HepG2 (cell line): ENCODE results near the gene CES5A. TPM values are rescaled to one million over a fixed set of nuclear protein-coding genes. Genes with fewer than 3 reads are reported as not detected.

Experiments
- ARID4A ChIP-seq: sonication (generic); formaldehyde crosslinking; IDR thresholded peaks from 2 replicates; pipeline ENCODE4 v1.5.0; 2020; ENCODE audit warnings: mild to moderate bottlenecking, missing genetic modification reagents, borderline replicate concordance
- CCAR2 ChIP-seq: fragments of 200-400 bp; formaldehyde crosslinking; optimal IDR thresholded peaks from 2 replicates; pipeline ENCODE3; 2018; ENCODE audit warnings: low read depth, mild to moderate bottlenecking, low read length, moderate library complexity
- DMAP1 ChIP-seq: IDR thresholded peaks from 2 replicates; pipeline ENCODE4 v1.6.1; 2016
- EHMT2 ChIP-seq: fragments of 200-600 bp; sonication (generic); IDR thresholded peaks from 2 replicates; pipeline ENCODE4 v1.7.0; 2017; ENCODE audit warnings: antibody characterized with exemption, low read depth, low read length, borderline replicate concordance
- ETV5 ChIP-seq: IDR thresholded peaks from 2 replicates; pipeline ENCODE4 v1.6.1; 2018; ENCODE audit warnings: missing biosample characterization, missing genetic modification reagents, inconsistent platforms, borderline replicate concordance
- FOXK1 ChIP-seq: sonication (generic); formaldehyde crosslinking; IDR thresholded peaks from 2 replicates; pipeline ENCODE4 v1.4.0; 2020; ENCODE audit warnings: low read depth, missing genetic modification reagents, borderline replicate concordance
- LRRFIP1 ChIP-seq: sonication (generic); formaldehyde crosslinking; conservative IDR thresholded peaks from 2 replicates; pipeline ENCODE4 v1.4.0; 2020; ENCODE audit warnings: missing genetic modification reagents
- MIER3 ChIP-seq: IDR thresholded peaks from 2 replicates; pipeline ENCODE4 v1.6.1; 2016; ENCODE audit warnings: missing compliant biosample characterization, borderline replicate concordance
- PHF5A ChIP-seq: IDR thresholded peaks from one replicate; pipeline ENCODE4 v1.6.1; 2018; ENCODE audit warnings: low read depth, missing genetic modification reagents; ENCODE audit not compliant: unreplicated experiment
- POLR2A ChIP-seq, 2 experiments: IDR thresholded peaks; 2 replicates each; pipeline ENCODE4 v1.6.1; 2011; ENCODE audit warnings: low read depth in 2 of 2, low read length in 2 of 2, mild to moderate bottlenecking in 1 of 2, moderate library complexity in 1 of 2; ENCODE audit not compliant: insufficient read depth in 1 of 2
- PPARG ChIP-seq: conservative IDR thresholded peaks from 2 replicates; pipeline ENCODE4 v1.6.1; 2016; ENCODE audit warnings: missing biosample characterization, missing genetic modification reagents
- RCOR2 ChIP-seq: IDR thresholded peaks from 2 replicates; pipeline ENCODE4 v1.6.1; 2016; ENCODE audit warnings: missing biosample characterization, missing genetic modification reagents
- SAP130 ChIP-seq: IDR thresholded peaks from 2 replicates; pipeline ENCODE4 v1.6.1; 2016; ENCODE audit warnings: low read depth
- TERF1 ChIP-seq: sonication (generic); formaldehyde crosslinking; IDR thresholded peaks from 2 replicates; pipeline ENCODE4 v1.8.0; 2022; ENCODE audit warnings: mild to moderate bottlenecking, missing genetic modification reagents, moderate library complexity
- ZFP90 ChIP-seq: sonication (generic); formaldehyde crosslinking; IDR thresholded peaks from 2 replicates; pipeline ENCODE4 v1.8.0; 2022; ENCODE audit warnings: missing genetic modification reagents, mild to moderate bottlenecking, inconsistent platforms, borderline replicate concordance
- ZNF501 ChIP-seq: sonication (generic); formaldehyde crosslinking; IDR thresholded peaks from 2 replicates; pipeline ENCODE4 v1.5.1; 2020; ENCODE audit warnings: mild to moderate bottlenecking, moderate library complexity, missing genetic modification reagents
- ZNF607 ChIP-seq: sonication (generic); formaldehyde crosslinking; IDR thresholded peaks from 2 replicates; pipeline ENCODE4 v1.5.1; 2020; ENCODE audit warnings: missing genetic modification reagents, mild to moderate bottlenecking, borderline replicate concordance
- ZNF737 ChIP-seq: sonication (generic); formaldehyde crosslinking; IDR thresholded peaks from 2 replicates; pipeline ENCODE4 v1.5.0; 2020; ENCODE audit warnings: missing genetic modification reagents, mild to moderate bottlenecking, borderline replicate concordance
- polyA plus RNA-seq, 8 experiments: library from polyadenylated mRNA; depleted of rRNA in 3 of 8; stranded (reverse) in 7 of 8; unstranded in 1 of 8; fragments of >200 nt; fragmentation: Illumina TruSeq in 4 of 8; extraction: Trizol in 4 of 8; gene quantifications; 2 replicates each; pipeline versions ENCODE4 v1.2.1 to v1.2.3, GENCODE V29; 2011 to 2016; ENCODE audit warnings: low read depth in 4 of 8, missing spikeins in 1 of 8, mixed read lengths in 1 of 8; ENCODE audit not compliant: insufficient read depth in 1 of 8
- total RNA-seq, 5 experiments: library from RNA; depleted of rRNA; stranded (reverse); fragments of >200 nt; fragmentation: Illumina TruSeq; extraction: Trizol; gene quantifications; 2 replicates each; pipeline ENCODE4 v1.2.3, GENCODE V29; 2016; ENCODE audit warnings: low read depth in 1 of 5
- TF ChIP-seq, protein P1 (sequence below): sonication (generic); formaldehyde crosslinking; IDR thresholded peaks from 2 replicates; pipeline ENCODE4 v1.8.0; 2022; ENCODE audit warnings: mild to moderate bottlenecking, missing genetic modification reagents, borderline replicate concordance

The CES5A gene
- total and polyA plus RNA-seq, 2 of the 13 experiments (the other 11 are each of a cell fraction or from before 2014, with no cell fraction given), result not detected

DNA sequence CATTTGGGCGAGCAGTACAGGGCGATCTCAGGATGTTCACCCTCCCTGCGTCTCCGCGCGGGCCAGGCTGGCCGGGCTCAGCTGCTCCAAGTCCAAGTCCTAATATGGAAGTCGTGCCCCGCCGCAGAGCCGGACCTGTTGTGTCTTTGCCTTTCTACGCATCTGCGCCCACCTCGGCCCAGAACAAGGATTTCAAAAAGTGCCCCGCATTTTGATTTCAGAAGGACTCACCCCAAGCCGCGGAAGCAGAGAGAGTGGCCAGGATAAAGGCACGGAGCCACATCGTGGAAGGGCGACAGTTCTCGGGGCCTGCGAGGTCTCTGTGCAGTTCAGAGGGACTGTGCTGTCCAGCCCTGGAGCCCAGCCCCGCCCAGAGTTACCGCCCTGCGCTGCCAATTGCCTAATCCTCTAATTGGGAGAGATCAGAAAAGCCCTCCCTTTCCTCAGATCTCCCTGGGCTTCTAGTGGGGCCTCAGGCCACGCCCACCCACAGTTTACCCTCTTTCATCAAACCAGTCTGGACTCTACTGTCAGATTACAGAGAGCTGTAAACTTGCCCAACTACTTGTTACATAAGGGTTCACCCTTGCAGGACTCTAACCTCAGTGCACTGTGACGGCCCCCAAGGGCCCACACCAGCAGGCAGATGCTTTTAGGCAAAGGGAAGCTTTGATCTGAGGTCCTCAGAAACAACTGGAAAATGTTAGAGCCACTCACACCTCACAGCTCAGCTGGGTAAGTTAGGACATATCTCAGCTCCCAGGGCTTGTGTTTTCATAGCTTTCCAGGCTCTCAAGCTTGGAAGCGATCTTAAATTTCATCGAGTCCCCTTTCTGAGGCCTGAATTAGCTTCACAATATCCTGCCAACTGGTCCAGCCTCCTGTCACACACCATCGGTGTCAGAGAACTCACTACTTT lies 42.1 kb downstream of the CES5A start, which contains the start of gene CES1 (continued):
- TF ChIP-seq POLR2A (IDR thresholded peaks at IDR 0.05; ENCODE audit: insufficient read depth in 1 of 2, low read depth in 2 of 2, low read length in 2 of 2) (peak; percentile 76 to 88), TERF1 (no peak), ARID4A (CRISPR knock-in tag) (peak; percentile 79), ZNF607 (no peak; the same call in 1 of the 2 replicates), ZNF737 (CRISPR knock-in tag) (no peak), ETV5 (CRISPR knock-in tag) (no peak; the same call in 1 of the 2 replicates), SAP130 (CRISPR knock-in tag) (peak; percentile 75), CCAR2 (peak; percentile 54), MIER3 (CRISPR knock-in tag) (peak; percentile 29; the same call in 1 of the 2 replicates), PPARG (CRISPR knock-in tag) (0 out of 2 replicates have a peak, but pooled peaks have one; percentile 61), LRRFIP1 (CRISPR knock-in tag) (0 out of 2 replicates have a peak, but pooled peaks have one; percentile 39), DMAP1 (CRISPR knock-in tag) (0 out of 2 replicates have a peak, but pooled peaks have one; percentile 60), ZFP90 (no peak), PHF5A (peak; percentile 55), RCOR2 (CRISPR knock-in tag) (0 out of 2 replicates have a peak, but pooled peaks have one; percentile 73), EHMT2 (no peak), FOXK1 (CRISPR knock-in tag) (peak; percentile 85; the same call in 1 of the 2 replicates), ZNF501 (CRISPR knock-in tag) (peak; percentile 92)
- TF ChIP-seq, protein P1, sequence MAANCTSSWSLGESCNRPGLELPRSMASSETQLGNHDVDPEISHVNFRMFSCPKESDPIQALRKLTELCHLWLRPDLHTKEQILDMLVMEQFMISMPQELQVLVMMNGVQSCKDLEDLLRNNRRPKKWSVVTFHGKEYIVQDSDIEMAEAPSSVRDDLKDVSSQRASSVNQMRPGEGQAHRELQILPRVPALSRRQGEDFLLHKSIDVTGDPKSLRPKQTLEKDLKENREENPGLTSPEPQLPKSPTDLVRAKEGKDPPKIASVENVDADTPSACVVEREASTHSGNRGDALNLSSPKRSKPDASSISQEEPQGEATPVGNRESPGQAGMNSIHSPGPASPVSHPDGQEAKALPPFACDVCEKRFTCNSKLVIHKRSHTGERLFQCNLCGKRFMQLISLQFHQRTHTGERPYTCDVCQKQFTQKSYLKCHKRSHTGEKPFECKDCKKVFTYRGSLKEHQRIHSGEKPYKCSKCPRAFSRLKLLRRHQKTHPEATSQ (CRISPR knock-in tag), result peak; percentile 55; the same call in 1 of the 2 replicates
